SJCRH30 (cell line): ENCODE results near the gene CXCR6. TPM values are rescaled to one million over a fixed set of nuclear protein-coding genes. Genes with fewer than 3 reads are reported as not detected.

Source experiments
- DNase-seq, 2 experiments: peaks; one replicate each; pipeline ENCODE4 v3.0.0-alpha.2; 2015 to 2020
- H3K27ac ChIP-seq: fragments of 250-450 bp; sonication (Bioruptor Pico); 2 replicates; pipeline ENCODE4 v1.5.1; 2020; ENCODE audit warnings: mild to moderate bottlenecking, moderate library complexity
- H3K27me3 ChIP-seq: fragments of 250-450 bp; sonication (Bioruptor Pico); 2 replicates; pipeline ENCODE4 v1.5.1; 2020; ENCODE audit warnings: mild to moderate bottlenecking, moderate library complexity
- H3K36me3 ChIP-seq: fragments of 250-450 bp; sonication (Bioruptor Pico); 2 replicates; pipeline ENCODE4 v1.5.1; 2020; ENCODE audit warnings: mild to moderate bottlenecking, moderate library complexity
- H3K4me1 ChIP-seq: fragments of 250-450 bp; sonication (Bioruptor Pico); 2 replicates; pipeline ENCODE4 v1.5.1; 2020; ENCODE audit warnings: mild to moderate bottlenecking, moderate library complexity
- H3K4me3 ChIP-seq: fragments of 250-450 bp; sonication (Bioruptor Pico); 2 replicates; pipeline ENCODE4 v1.5.1; 2020; ENCODE audit warnings: mild to moderate bottlenecking, moderate library complexity
- H3K9me3 ChIP-seq: fragments of 250-450 bp; sonication (Bioruptor Pico); replicated peaks from 2 replicates; pipeline ENCODE4 v1.5.1; 2020; ENCODE audit warnings: mild to moderate bottlenecking, moderate library complexity
- total RNA-seq: library from RNA; depleted of rRNA; stranded (reverse); fragments of >200 nt; shearing (Covaris generic); gene quantifications from 2 replicates; pipeline ENCODE4 v1.2.3, GENCODE V29; 2014; rRNA removed

Gene CXCR6
- total RNA-seq, result not detected in 2 replicates

GRCh38 chr3:45943207-45943846 lies at the start of gene CXCR6:
CXCR6 (plus strand) TSS chr3:45943464; CDS start chr3:45946482, 3,018 bp downstream.
- Histone ChIP-seq H3K27ac (no peak within 1 kb of the TSS), H3K36me3 (no peaks in the 10 kb centered on the region), H3K27me3 (no peaks in the 10 kb centered on the region), H3K4me3 (no peak within 1 kb of the TSS), H3K4me1 (peaks cover 12% of the 10 kb centered on the region), H3K9me3 (no peaks in the 10 kb centered on the region)
- no peak for DNase-seq

- no peak for DNase-seq
- Histone ChIP-seq H3K27me3 (no peaks in the 10 kb centered on the region), H3K4me1 (peaks cover 12% of the 10 kb centered on the region), H3K4me3 (no peak overlapping the region), H3K27ac (no peak overlapping the region), H3K36me3 (no peaks in the 10 kb centered on the region), H3K9me3 (no peaks in the 10 kb centered on the region)
Measured at GRCh38 chr3:45894015-45894414, 49.2 kb upstream of the CXCR6 start.

- DNase-seq, result no peak
- no peaks in the 10 kb centered on the region for H3K9me3 ChIP-seq
- no peaks in the 10 kb centered on the region for H3K36me3 ChIP-seq
- no peak overlapping the region for H3K4me3 ChIP-seq
- H3K4me1 ChIP-seq, result peaks cover 12% of the 10 kb centered on the region
- H3K27me3 ChIP-seq, result no peaks in the 10 kb centered on the region
- no peak overlapping the region for H3K27ac ChIP-seq
Measured at GRCh38 chr3:45895686-45896468, 47.4 kb upstream of the CXCR6 start.

DNA sequence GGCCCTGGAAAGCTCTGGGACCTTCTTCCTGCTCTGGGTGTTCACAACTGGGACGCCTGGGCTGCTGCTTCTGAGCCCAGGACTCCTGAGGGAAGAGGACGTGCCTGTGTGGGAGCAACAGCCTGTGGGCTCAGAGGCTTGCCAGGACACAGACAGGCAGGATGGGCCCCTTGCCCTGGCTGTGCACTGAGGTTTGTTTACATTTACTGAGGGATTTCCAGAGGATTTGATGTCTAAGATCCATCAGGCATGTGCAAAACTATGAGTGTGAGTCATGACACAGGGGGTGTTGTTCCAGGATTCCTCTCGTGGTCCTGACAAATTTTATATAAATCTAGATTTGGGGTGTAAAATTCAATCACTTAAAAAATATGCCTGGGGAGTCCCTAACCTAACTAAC lies 46.3 kb upstream of the CXCR6 start:
- H3K27me3 ChIP-seq, result no peaks in the 10 kb centered on the region
- H3K4me1 ChIP-seq, result peaks cover 12% of the 10 kb centered on the region
- peak; percentile 23 to 40 for DNase-seq
- no peak overlapping the region for H3K4me3 ChIP-seq
- no peak overlapping the region for H3K27ac ChIP-seq
- H3K36me3 ChIP-seq, result no peaks in the 10 kb centered on the region
- H3K9me3 ChIP-seq, result no peaks in the 10 kb centered on the region

- H3K36me3 ChIP-seq, result no peaks in the 10 kb centered on the region
- no peak for DNase-seq
- H3K9me3 ChIP-seq, result 0 out of 2 replicates have a peak, but pooled peaks cover 2% of the 10 kb centered on the region
- no peak overlapping the region for H3K27ac ChIP-seq
- H3K4me1 ChIP-seq, result peaks cover 15% of the 10 kb centered on the region
- no peaks in the 10 kb centered on the region for H3K27me3 ChIP-seq
- H3K4me3 ChIP-seq, result no peak overlapping the region
Measured at GRCh38 chr3:45904931-45905330, 38.3 kb upstream of the CXCR6 start.

GRCh38 chr3:45905755-45906154 lies 37.5 kb upstream of the CXCR6 start:
- Histone ChIP-seq H3K27ac (no peak overlapping the region), H3K9me3 (0 out of 2 replicates have a peak, but pooled peaks cover 2% of the 10 kb centered on the region), H3K4me1 (peaks cover 15% of the 10 kb centered on the region), H3K27me3 (no peaks in the 10 kb centered on the region), H3K36me3 (no peaks in the 10 kb centered on the region), H3K4me3 (no peak overlapping the region)
- no peak for DNase-seq

DNA sequence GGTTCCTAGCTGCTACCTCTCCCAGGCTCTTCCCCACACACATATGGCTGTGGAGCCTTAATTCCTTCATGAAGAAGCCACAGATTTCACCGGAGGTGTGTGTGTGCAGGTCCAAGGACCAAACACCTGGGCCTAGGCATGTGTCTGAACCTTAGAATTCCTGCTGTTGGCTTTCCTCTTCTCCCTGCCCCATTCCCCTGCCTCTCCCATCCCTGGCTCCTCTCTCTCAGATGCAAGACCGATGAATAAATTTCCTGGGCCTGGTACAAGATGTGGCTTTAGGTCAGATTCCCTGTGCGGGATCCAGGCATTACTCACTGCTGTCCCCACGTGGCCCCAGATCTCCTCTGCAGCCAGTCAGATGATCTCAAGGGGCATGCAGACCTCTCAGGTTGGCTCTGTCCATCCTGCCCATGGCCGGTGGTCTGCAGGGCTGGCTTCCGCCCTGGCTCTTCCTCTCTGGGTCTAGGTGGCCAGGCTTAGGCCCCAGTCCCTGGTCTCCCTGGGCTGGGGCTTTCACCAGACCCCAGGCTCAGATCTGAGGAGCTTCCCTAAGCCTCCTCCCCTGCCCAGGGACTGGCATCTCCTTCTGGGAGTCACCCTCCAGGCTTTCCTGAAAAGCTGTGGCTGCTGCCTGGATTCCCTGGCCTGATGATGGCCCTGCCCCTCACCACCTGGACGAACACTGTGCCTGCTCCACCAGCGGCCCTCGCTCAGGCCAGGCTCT lies 36.4 kb upstream of the CXCR6 start:
- peak overlapping the region; percentile 66 for H3K27ac ChIP-seq
- H3K27me3 ChIP-seq, result no peaks in the 10 kb centered on the region
- no peak overlapping the region for H3K4me3 ChIP-seq
- DNase-seq, result peak; percentile 17 to 44
- H3K36me3 ChIP-seq, result no peaks in the 10 kb centered on the region
- peaks cover 15% of the 10 kb centered on the region for H3K4me1 ChIP-seq
- H3K9me3 ChIP-seq, result 0 out of 2 replicates have a peak, but pooled peaks cover 2% of the 10 kb centered on the region

GRCh38 chr3:45907769-45908705 lies 35.2 kb upstream of the CXCR6 start:
- Histone ChIP-seq H3K9me3 (0 out of 2 replicates have a peak, but pooled peaks cover 2% of the 10 kb centered on the region), H3K4me1 (peaks cover 15% of the 10 kb centered on the region), H3K27me3 (no peaks in the 10 kb centered on the region), H3K27ac (peak overlapping the region; percentile 66), H3K4me3 (peak overlapping the region; percentile 13; the same call in 1 of the 2 replicates), H3K36me3 (no peaks in the 10 kb centered on the region)
- peak; percentile 53 to 76 for DNase-seq

GRCh38 chr3:45908761-45909160 lies 34.5 kb upstream of the CXCR6 start:
- Histone ChIP-seq H3K36me3 (no peaks in the 10 kb centered on the region), H3K4me3 (no peak overlapping the region), H3K4me1 (peaks cover 15% of the 10 kb centered on the region), H3K27ac (no peak overlapping the region), H3K27me3 (no peaks in the 10 kb centered on the region), H3K9me3 (0 out of 2 replicates have a peak, but pooled peaks cover 2% of the 10 kb centered on the region)
- DNase-seq, result no peak

DNA sequence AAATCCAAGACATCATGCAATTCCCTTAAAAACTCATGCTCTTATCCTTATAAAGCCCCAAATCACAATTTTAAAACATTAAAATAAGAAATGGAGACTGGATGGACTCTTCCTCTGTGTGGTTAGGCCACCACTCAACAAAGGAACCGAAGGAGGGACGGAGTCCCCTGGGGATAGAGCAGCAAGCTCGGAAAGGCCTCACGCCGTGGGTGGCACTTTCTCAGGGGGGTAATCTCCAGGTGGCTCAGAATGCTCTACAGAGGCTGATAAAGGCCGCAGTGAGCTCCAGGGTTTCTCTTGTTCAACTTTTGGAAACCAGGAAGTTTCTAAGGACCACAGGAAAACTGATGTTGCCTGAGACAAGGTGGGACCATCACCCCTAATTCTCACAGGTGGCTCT lies 33.7 kb upstream of the CXCR6 start:
- Histone ChIP-seq H3K36me3 (no peaks in the 10 kb centered on the region), H3K4me3 (no peak overlapping the region), H3K27me3 (no peaks in the 10 kb centered on the region), H3K9me3 (0 out of 2 replicates have a peak, but pooled peaks cover under 1% of the 10 kb centered on the region), H3K27ac (no peak overlapping the region), H3K4me1 (peaks cover 15% of the 10 kb centered on the region)
- DNase-seq, result no peak

GRCh38 chr3:45910892-45911291 lies 32.4 kb upstream of the CXCR6 start:
- no peak overlapping the region for H3K27ac ChIP-seq
- DNase-seq, result peak in 1 of 2 experiments; percentile 36
- H3K4me1 ChIP-seq, result peaks cover 18% of the 10 kb centered on the region
- no peak overlapping the region for H3K4me3 ChIP-seq
- no peaks in the 10 kb centered on the region for H3K9me3 ChIP-seq
- no peaks in the 10 kb centered on the region for H3K36me3 ChIP-seq
- H3K27me3 ChIP-seq, result no peaks in the 10 kb centered on the region

GRCh38 chr3:45911511-45912226 lies 31.6 kb upstream of the CXCR6 start:
- Histone ChIP-seq H3K27ac (no peak overlapping the region), H3K9me3 (no peaks in the 10 kb centered on the region), H3K27me3 (no peaks in the 10 kb centered on the region), H3K4me3 (no peak overlapping the region), H3K36me3 (no peaks in the 10 kb centered on the region), H3K4me1 (peaks cover 19% of the 10 kb centered on the region)
- DNase-seq, result no peak

DNA sequence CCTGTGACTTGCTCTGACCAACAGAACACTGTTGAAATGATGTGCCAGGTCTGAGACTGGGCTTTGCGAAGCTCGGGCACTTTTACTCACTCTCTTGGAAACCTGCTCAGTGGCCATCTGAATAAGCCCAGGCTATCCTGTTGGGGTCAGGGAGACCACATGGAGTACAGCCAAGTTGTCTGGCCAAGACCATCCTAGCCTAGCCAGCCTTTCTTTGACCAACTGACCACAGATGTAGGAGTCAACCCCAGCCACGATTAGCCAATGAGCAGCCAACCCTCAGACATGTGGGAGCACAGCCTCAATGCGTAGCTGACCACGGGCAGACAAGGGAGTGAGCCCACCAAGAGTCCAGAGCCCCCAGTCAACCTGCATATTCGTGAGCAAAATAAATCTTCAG lies 30.8 kb upstream of the CXCR6 start:
- no peaks in the 10 kb centered on the region for H3K27me3 ChIP-seq
- H3K9me3 ChIP-seq, result no peaks in the 10 kb centered on the region
- no peak overlapping the region for H3K4me3 ChIP-seq
- peaks cover 14% of the 10 kb centered on the region for H3K4me1 ChIP-seq
- no peaks in the 10 kb centered on the region for H3K36me3 ChIP-seq
- DNase-seq, result no peak
- H3K27ac ChIP-seq, result no peak overlapping the region
